Neural cell (in vitro differentiated cells): ENCODE measurements around the gene KXD1. TPM values are rescaled to one million over a fixed set of nuclear protein-coding genes. Genes with fewer than 3 reads are reported as not detected.

Experiments
- H2AFZ ChIP-seq: fragments of 200-600, 300-800 bp; sonication (generic), shearing (Covaris generic); 2 replicates; pipeline ENCODE4 v1.6.0; 2014; ENCODE audit warnings: low read depth, mild to moderate bottlenecking, antibody characterized with exemption, low read length, moderate library complexity
- H3F3A ChIP-seq: fragments of 200-600 bp; shearing (Covaris generic); 2 replicates; pipeline ENCODE4 v1.6.1; 2016; ENCODE audit warnings: mild to moderate bottlenecking, moderate library complexity, mixed read lengths, antibody characterized with exemption, low read length; ENCODE audit not compliant: insufficient read depth, poor library complexity, severe bottlenecking
- H3K27ac ChIP-seq: fragments of 200-600, 300-800 bp; sonication (generic), shearing (Covaris generic); 2 replicates; pipeline ENCODE4 v1.5.1; 2014; ENCODE audit warnings: mild to moderate bottlenecking, low read length, moderate library complexity
- H3K27me3 ChIP-seq: fragments of 300-800, 200-600 bp; sonication (generic), shearing (Covaris generic); 2 replicates; pipeline ENCODE4 v1.6.0; 2014; ENCODE audit warnings: mild to moderate bottlenecking, low read depth, low read length, moderate library complexity; ENCODE audit not compliant: insufficient read depth
- H3K36me3 ChIP-seq: fragments of 300-800, 200-600 bp; sonication (generic), shearing (Covaris generic); 2 replicates; pipeline ENCODE4 v1.5.1; 2014; ENCODE audit warnings: mild to moderate bottlenecking, antibody characterized with exemption, low read length, moderate library complexity; ENCODE audit not compliant: insufficient read depth
- H3K4me2 ChIP-seq: fragments of 300-800, 200-600 bp; sonication (generic), shearing (Covaris generic); 2 replicates; pipeline ENCODE4 v1.6.0; 2014; ENCODE audit warnings: mild to moderate bottlenecking, low read length
- H3K4me3 ChIP-seq: fragments of 300-800, 200-600 bp; sonication (generic), shearing (Covaris generic); 2 replicates; pipeline ENCODE4 v1.5.1; 2014; ENCODE audit warnings: mild to moderate bottlenecking, low read length, moderate library complexity
- H3K79me2 ChIP-seq: fragments of 200-600 bp; shearing (Covaris generic); replicated peaks from 2 replicates; pipeline ENCODE4 v1.6.0; 2014; ENCODE audit warnings: mild to moderate bottlenecking, low read length, moderate library complexity; ENCODE audit not compliant: insufficient read depth
- H3K9ac ChIP-seq: fragments of 300-800, 200-600 bp; sonication (generic), shearing (Covaris generic); 2 replicates; pipeline ENCODE4 v1.6.1; 2016; ENCODE audit warnings: mild to moderate bottlenecking, low read length, mixed read lengths
- H3K9me2 ChIP-seq: fragments of 200-600 bp; shearing (Covaris generic); 2 replicates; pipeline ENCODE4 v1.6.1; 2016; ENCODE audit warnings: mild to moderate bottlenecking, low read length, mixed read lengths; ENCODE audit not compliant: insufficient read depth
- H3K9me3 ChIP-seq: fragments of 200-600, 300-800 bp; sonication (generic), shearing (Covaris generic); 2 replicates; pipeline ENCODE4 v1.6.1; 2016; ENCODE audit warnings: mild to moderate bottlenecking, mixed run types, low read length, moderate library complexity, mixed read lengths
- H4K20me1 ChIP-seq: fragments of 200-600 bp; shearing (Covaris generic); 2 replicates; pipeline ENCODE4 v1.6.1; 2016; ENCODE audit warnings: mild to moderate bottlenecking, mixed run types; ENCODE audit not compliant: insufficient read depth
- EP300 ChIP-seq: fragments of 450-650 bp; conservative IDR thresholded peaks from 2 replicates; pipeline ENCODE4 v1.6.1; 2014; ENCODE audit warnings: antibody characterized with exemption, mild to moderate bottlenecking, moderate library complexity; ENCODE audit not compliant: poor library complexity, severe bottlenecking
- EZH2 ChIP-seq: fragments of 200-600, 300-800 bp; shearing (Covaris generic), sonication (generic); IDR thresholded peaks from 2 replicates; pipeline ENCODE4 v1.6.1; 2014; ENCODE audit warnings: antibody characterized with exemption, low read length, borderline replicate concordance, mild to moderate bottlenecking; ENCODE audit not compliant: insufficient read depth, poor library complexity, severe bottlenecking
- MXI1 ChIP-seq: fragments of 450-650 bp; conservative IDR thresholded peaks from 2 replicates; pipeline ENCODE4 v1.6.1; 2014; ENCODE audit warnings: antibody characterized with exemption, mild to moderate bottlenecking; ENCODE audit not compliant: poor library complexity, severe bottlenecking
- POLR2AphosphoS5 ChIP-seq: IDR thresholded peaks from 2 replicates; pipeline ENCODE4 v1.6.1; 2012
- RAD21 ChIP-seq: fragments of 450-650 bp; conservative IDR thresholded peaks from 2 replicates; pipeline ENCODE4 v1.6.1; 2014; ENCODE audit warnings: antibody characterized with exemption, mild to moderate bottlenecking, moderate library complexity
- SMC3 ChIP-seq: fragments of 450-650 bp; conservative IDR thresholded peaks from 2 replicates; pipeline ENCODE4 v1.6.1; 2014; ENCODE audit warnings: antibody characterized with exemption, mild to moderate bottlenecking, moderate library complexity; ENCODE audit not compliant: poor library complexity
- TAF1 ChIP-seq: IDR thresholded peaks from 2 replicates; pipeline ENCODE4 v1.6.1; 2012; ENCODE audit warnings: low read depth
- polyA plus RNA-seq: library from polyadenylated mRNA; depleted of rRNA; stranded (reverse); fragments of >200 nt; gene quantifications from 2 replicates; pipeline ENCODE4 v1.2.3, GENCODE V29; 2014
- TF ChIP-seq, protein P1 (sequence below): fragments of 450-650 bp; IDR thresholded peaks from 2 replicates; pipeline ENCODE4 v1.5.1; 2014; ENCODE audit warnings: antibody characterized with exemption, mild to moderate bottlenecking, moderate library complexity; ENCODE audit not compliant: poor library complexity, severe bottlenecking
- TF ChIP-seq, protein P2 (sequence below): IDR thresholded peaks from 2 replicates; pipeline ENCODE4 v1.6.1; 2012; ENCODE audit warnings: borderline replicate concordance

The KXD1 gene
- polyA plus RNA-seq, 1 donor from 2014 or later, result 55.8 TPM

DNA sequence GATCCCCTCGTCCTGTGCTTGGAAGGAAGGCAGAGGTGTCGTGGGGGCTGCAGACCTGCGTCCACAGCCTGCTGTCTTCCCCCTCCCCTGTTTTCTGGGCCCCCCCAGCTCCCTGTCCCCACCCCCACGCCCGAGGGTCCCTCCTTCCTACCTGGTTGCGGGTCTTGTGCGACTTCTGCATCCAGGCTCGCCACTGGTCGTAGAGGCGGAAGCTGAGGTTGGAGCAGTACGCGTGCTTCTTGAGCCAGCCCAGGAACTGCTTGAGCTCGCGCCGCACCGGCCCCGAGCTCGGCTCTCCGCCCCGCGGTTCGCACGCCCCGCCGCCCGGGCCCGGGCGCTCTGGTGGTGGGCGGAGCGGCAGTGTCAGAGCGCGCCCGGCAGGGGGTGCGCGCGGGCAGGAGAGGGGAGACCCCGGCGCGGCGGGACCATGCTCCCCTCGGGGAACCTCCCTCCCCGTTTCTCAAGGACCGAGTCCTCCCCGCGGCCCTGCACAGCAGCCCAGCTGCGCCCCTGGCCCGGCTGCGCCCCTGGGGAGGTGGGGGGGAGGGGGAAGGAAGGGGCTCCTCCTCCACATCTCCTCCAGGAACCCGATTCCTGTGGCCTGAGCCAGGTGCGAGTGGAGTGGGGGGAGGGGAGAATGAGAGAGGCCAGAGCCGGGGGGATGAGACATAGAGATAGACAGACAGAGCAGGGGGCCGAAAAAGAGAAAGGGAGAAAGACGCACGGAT is 36.6 kb downstream of the KXD1 start:
- Histone ChIP-seq H3K9ac (peak overlapping the region; percentile 60), H3K36me3 (no peaks in the 10 kb centered on the region), H3F3A (no peaks in the 10 kb centered on the region), H3K9me2 (no peaks in the 10 kb centered on the region), H3K79me2 (no peaks in the 10 kb centered on the region), H4K20me1 (no peaks in the 10 kb centered on the region), H3K4me3 (peak overlapping the region; percentile 65), H3K27me3 (no peaks in the 10 kb centered on the region), H3K27ac (no peak overlapping the region), H2AFZ (peak overlapping the region; percentile 51), H3K9me3 (no peaks in the 10 kb centered on the region), H3K4me2 (peak overlapping the region; percentile 73)
- TF ChIP-seq SMC3, result peak; percentile 89
- TF ChIP-seq POLR2AphosphoS5, result peak; percentile 17
- TF ChIP-seq MXI1, result peak; percentile 74
- peak; percentile 19 for TF ChIP-seq EP300
- TF ChIP-seq TAF1, result no peak
- no peak for TF ChIP-seq EZH2
- TF ChIP-seq, protein P1, sequence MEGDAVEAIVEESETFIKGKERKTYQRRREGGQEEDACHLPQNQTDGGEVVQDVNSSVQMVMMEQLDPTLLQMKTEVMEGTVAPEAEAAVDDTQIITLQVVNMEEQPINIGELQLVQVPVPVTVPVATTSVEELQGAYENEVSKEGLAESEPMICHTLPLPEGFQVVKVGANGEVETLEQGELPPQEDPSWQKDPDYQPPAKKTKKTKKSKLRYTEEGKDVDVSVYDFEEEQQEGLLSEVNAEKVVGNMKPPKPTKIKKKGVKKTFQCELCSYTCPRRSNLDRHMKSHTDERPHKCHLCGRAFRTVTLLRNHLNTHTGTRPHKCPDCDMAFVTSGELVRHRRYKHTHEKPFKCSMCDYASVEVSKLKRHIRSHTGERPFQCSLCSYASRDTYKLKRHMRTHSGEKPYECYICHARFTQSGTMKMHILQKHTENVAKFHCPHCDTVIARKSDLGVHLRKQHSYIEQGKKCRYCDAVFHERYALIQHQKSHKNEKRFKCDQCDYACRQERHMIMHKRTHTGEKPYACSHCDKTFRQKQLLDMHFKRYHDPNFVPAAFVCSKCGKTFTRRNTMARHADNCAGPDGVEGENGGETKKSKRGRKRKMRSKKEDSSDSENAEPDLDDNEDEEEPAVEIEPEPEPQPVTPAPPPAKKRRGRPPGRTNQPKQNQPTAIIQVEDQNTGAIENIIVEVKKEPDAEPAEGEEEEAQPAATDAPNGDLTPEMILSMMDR, result peak; percentile 93
- TF ChIP-seq, protein P2, sequence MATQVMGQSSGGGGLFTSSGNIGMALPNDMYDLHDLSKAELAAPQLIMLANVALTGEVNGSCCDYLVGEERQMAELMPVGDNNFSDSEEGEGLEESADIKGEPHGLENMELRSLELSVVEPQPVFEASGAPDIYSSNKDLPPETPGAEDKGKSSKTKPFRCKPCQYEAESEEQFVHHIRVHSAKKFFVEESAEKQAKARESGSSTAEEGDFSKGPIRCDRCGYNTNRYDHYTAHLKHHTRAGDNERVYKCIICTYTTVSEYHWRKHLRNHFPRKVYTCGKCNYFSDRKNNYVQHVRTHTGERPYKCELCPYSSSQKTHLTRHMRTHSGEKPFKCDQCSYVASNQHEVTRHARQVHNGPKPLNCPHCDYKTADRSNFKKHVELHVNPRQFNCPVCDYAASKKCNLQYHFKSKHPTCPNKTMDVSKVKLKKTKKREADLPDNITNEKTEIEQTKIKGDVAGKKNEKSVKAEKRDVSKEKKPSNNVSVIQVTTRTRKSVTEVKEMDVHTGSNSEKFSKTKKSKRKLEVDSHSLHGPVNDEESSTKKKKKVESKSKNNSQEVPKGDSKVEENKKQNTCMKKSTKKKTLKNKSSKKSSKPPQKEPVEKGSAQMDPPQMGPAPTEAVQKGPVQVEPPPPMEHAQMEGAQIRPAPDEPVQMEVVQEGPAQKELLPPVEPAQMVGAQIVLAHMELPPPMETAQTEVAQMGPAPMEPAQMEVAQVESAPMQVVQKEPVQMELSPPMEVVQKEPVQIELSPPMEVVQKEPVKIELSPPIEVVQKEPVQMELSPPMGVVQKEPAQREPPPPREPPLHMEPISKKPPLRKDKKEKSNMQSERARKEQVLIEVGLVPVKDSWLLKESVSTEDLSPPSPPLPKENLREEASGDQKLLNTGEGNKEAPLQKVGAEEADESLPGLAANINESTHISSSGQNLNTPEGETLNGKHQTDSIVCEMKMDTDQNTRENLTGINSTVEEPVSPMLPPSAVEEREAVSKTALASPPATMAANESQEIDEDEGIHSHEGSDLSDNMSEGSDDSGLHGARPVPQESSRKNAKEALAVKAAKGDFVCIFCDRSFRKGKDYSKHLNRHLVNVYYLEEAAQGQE, result no peak
- peak; percentile 87 for TF ChIP-seq RAD21

DNA sequence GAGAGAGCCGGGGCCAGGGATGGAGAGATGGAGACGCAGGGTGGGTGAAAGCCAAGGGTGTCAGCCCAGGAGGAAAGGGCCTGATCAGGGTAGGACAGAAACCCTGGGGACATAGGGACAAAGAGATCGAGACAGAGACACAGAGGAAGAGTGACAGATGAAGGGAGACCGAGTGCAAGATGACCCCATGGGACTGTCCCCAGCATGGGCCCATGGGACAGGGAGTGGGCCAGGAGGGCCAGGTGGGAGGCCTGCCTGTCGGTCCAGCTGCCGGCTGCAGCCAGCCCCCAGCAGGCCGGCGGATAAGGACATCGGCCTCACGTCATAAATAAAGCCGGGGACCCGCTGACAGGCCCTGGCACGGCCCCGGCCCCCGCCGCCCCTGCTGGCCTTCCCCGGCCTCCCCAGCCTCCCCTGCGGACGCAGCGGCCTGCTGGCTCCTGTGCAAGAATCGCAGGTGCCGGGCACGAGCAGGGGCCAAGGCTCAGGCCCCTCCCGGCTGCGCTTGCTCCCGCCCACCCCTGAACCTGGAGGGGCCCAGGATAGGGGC is 37.2 kb downstream of the KXD1 start:
- TF ChIP-seq, protein P2, result no peak
- TF ChIP-seq SMC3, result no peak
- TF ChIP-seq TAF1, result no peak
- TF ChIP-seq RAD21, result no peak
- no peak for TF ChIP-seq MXI1
- TF ChIP-seq EP300, result no peak
- TF ChIP-seq, protein P1, result no peak
- TF ChIP-seq EZH2, result no peak
- TF ChIP-seq POLR2AphosphoS5, result no peak
- no peaks in the 10 kb centered on the region for H3K27me3 ChIP-seq
- no peaks in the 10 kb centered on the region for H3K36me3 ChIP-seq
- peak overlapping the region; percentile 65 for H3K4me3 ChIP-seq
- H3K79me2 ChIP-seq, result no peaks in the 10 kb centered on the region
- no peaks in the 10 kb centered on the region for H3F3A ChIP-seq
- no peaks in the 10 kb centered on the region for H3K9me2 ChIP-seq
- H3K9me3 ChIP-seq, result no peaks in the 10 kb centered on the region
- peak overlapping the region; percentile 60 for H3K9ac ChIP-seq
- H2AFZ ChIP-seq, result peak overlapping the region; percentile 51
- H3K4me2 ChIP-seq, result peak overlapping the region; percentile 73
- no peak overlapping the region for H3K27ac ChIP-seq
- H4K20me1 ChIP-seq, result no peaks in the 10 kb centered on the region
